Lower lobe of right lung (tissue), 2 donors: ENCODE data around the gene BOK. TPM values are rescaled to one million over a fixed set of nuclear protein-coding genes. Genes with fewer than 3 reads are reported as not detected.
A peak's percentile ranks its signal among the peaks of the same experiment; 100 is the strongest.

Source experiments
- ATAC-seq, 2 donors: fragments of 200-7000 bp; cut with Tn5 transposase; one replicate each; pipeline ENCODE4 v1.9.1; 2020 to 2022; ENCODE audit warnings: mild to moderate bottlenecking in 2 of 2, moderate library complexity in 2 of 2
- DNase-seq: peaks from one replicate; pipeline ENCODE4 v3.0.0-alpha.2; 2020
- H3K27ac ChIP-seq: fragments of 200-600 bp; one replicate; pipeline ENCODE4 v1.8.0; 2022
- H3K27me3 ChIP-seq: fragments of 200-600 bp; one replicate; pipeline ENCODE4 v1.8.0; 2022; ENCODE audit warnings: low read depth
- H3K36me3 ChIP-seq: fragments of 200-600 bp; one replicate; pipeline ENCODE4 v1.8.0; 2022; ENCODE audit warnings: mild to moderate bottlenecking
- H3K4me1 ChIP-seq: fragments of 200-600 bp; one replicate; pipeline ENCODE4 v1.8.0; 2022
- H3K4me3 ChIP-seq: fragments of 200-600 bp; one replicate; pipeline ENCODE4 v1.8.0; 2022; ENCODE audit warnings: mild to moderate bottlenecking
- H3K9me3 ChIP-seq: fragments of 200-600 bp; one replicate; pipeline ENCODE4 v1.8.0; 2022
- intact Hi-C: fragments of 100-400 bp; cut with DNase I; formaldehyde crosslinking; loops from one replicate; pipeline ENCODE4 v1.11.0; 2022
- total RNA-seq: library from RNA; stranded (reverse); fragmentation: NEBNext Ultra II Directional; extraction: Animal tissue kit (Norgen Biotek cat#: 25700); gene quantifications from one replicate; pipeline ENCODE4 v1.2.1, GENCODE V29; 2021
- TF ChIP-seq, protein P1 (sequence below): fragments of 200-600 bp; IDR thresholded peaks from one replicate; pipeline ENCODE4 v1.8.0; 2022; ENCODE audit warnings: antibody characterized with exemption, mild to moderate bottlenecking
- donor health status: DM: no; HTN: yes; CAD: no; lungs with severe emphysema.

BOK gene
- total RNA-seq, 1 donor from 2014 or later = 44.2 TPM

DNA sequence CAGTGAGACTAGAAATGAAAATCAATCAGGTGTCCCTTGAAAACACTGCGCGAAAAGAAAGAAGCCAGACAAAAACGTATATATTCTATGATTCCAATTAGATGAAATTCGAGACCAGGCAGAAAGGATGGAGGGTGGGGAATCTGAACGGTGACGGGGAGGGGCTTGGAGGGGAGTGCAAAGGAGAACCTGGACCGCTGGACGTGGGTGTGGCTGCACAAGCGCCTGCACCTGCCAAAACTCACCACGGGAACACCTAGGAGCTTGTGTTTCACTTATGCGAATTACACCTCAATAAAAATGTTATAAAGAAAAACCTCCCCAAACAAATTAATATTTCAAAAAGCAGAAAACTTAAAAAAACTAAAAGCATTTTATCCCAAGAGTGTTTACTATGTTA lies 56.5 kb downstream of the BOK start:
- Histone ChIP-seq H3K27ac (no peak overlapping the region), H3K4me1 (peaks cover 19% of the 10 kb centered on the region), H3K4me3 (no peak overlapping the region), H3K27me3 (no peaks in the 10 kb centered on the region), H3K9me3 (no peaks in the 10 kb centered on the region), H3K36me3 (peaks cover 5% of the 10 kb centered on the region)
- DNase-seq (no peak), ATAC-seq (no peak)
- TF ChIP-seq, protein P1, sequence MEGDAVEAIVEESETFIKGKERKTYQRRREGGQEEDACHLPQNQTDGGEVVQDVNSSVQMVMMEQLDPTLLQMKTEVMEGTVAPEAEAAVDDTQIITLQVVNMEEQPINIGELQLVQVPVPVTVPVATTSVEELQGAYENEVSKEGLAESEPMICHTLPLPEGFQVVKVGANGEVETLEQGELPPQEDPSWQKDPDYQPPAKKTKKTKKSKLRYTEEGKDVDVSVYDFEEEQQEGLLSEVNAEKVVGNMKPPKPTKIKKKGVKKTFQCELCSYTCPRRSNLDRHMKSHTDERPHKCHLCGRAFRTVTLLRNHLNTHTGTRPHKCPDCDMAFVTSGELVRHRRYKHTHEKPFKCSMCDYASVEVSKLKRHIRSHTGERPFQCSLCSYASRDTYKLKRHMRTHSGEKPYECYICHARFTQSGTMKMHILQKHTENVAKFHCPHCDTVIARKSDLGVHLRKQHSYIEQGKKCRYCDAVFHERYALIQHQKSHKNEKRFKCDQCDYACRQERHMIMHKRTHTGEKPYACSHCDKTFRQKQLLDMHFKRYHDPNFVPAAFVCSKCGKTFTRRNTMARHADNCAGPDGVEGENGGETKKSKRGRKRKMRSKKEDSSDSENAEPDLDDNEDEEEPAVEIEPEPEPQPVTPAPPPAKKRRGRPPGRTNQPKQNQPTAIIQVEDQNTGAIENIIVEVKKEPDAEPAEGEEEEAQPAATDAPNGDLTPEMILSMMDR = no peak
- intact Hi-C loops = no loop called here

DNA sequence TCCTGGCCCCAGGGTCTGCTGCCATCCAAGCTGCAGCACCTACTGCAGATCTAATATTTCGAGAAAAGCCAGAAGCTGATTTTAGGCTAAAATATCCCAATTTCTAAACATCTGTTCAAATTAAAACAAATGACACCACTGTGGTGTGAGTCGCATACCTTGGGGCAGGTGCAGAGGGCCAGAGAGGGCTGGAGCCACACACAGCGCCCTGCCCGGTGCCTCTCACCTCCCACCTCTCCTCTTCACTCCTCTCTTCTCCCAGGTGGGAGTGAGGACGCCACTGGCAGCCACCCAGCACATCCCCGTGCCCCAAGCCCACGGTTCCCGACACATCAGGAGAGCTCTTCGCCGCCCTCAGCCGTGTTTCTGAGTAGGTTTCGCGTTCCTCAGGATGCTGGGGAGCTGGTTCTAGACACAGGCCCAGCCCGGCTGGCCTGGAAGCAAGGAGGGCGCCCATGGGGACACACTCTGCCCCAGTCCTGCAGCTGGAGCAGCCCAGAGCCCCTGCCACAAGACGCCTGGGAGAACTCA lies 57.0 kb downstream of the BOK start:
- intact Hi-C loops = no loop called here
- H3K4me1 ChIP-seq = peaks cover 19% of the 10 kb centered on the region
- TF ChIP-seq, protein P1 = no peak
- no peak for ATAC-seq
- H3K9me3 ChIP-seq = no peaks in the 10 kb centered on the region
- H3K4me3 ChIP-seq = no peak overlapping the region
- H3K27me3 ChIP-seq = no peaks in the 10 kb centered on the region
- peaks cover 5% of the 10 kb centered on the region for H3K36me3 ChIP-seq
- H3K27ac ChIP-seq = no peak overlapping the region
- DNase-seq = no peak

- peak overlapping the region; percentile 47 for H3K4me3 ChIP-seq
- H3K36me3 ChIP-seq = peaks cover 5% of the 10 kb centered on the region
- intact Hi-C loops = no loop called here
- TF ChIP-seq, protein P1 = no peak
- ATAC-seq (peak; percentile 51 to 67), DNase-seq (no peak)
- peaks cover 19% of the 10 kb centered on the region for H3K4me1 ChIP-seq
- no peaks in the 10 kb centered on the region for H3K9me3 ChIP-seq
- no peaks in the 10 kb centered on the region for H3K27me3 ChIP-seq
- no peak overlapping the region for H3K27ac ChIP-seq
Measured at GRCh38 chr2:241616168-241617125, 57.9 kb downstream of the BOK start.

DNA sequence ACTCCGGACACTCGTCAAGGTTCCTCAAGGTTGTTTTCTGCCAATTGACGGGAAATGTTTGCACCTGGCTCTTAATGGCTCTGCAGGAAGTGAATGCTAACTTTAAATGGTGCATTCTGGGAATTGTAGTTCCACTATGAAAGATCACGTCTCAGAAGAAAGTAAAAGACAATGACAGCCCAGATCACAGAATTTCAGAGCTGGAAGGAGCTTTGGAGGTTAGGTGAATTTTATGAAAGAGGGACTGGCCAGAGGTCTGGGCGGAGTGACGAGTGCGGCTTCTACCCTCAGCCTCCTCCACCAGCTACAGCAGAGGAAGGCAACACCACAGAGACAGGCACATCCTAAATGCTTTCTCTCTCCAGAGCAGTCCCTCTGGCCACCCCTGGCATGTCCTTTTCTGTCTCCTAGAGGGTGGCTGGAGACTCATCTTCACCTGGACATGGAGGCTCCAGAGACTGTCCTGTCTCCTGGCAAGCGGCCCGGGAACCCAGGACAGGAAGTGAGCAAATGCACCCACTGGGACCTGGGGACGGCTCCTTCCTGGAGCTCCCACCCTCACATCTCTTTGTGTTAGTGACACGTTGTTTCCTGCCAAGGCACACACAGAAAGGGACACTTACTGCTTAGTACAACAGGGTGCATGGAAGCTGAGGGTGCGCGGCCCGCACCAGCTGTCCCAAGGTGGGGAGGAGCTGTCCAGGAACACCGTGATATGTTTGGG lies 59.0 kb downstream of the BOK start:
- intact Hi-C loops = no loop called here
- Histone ChIP-seq H3K27ac (peak overlapping the region; percentile 70), H3K9me3 (no peaks in the 10 kb centered on the region), H3K4me3 (peak overlapping the region; percentile 47), H3K27me3 (no peaks in the 10 kb centered on the region), H3K4me1 (peaks cover 17% of the 10 kb centered on the region), H3K36me3 (peaks cover 5% of the 10 kb centered on the region)
- TF ChIP-seq, protein P1 = no peak
- ATAC-seq (peak; percentile 52 to 83), DNase-seq (peak; percentile 61)

DNA sequence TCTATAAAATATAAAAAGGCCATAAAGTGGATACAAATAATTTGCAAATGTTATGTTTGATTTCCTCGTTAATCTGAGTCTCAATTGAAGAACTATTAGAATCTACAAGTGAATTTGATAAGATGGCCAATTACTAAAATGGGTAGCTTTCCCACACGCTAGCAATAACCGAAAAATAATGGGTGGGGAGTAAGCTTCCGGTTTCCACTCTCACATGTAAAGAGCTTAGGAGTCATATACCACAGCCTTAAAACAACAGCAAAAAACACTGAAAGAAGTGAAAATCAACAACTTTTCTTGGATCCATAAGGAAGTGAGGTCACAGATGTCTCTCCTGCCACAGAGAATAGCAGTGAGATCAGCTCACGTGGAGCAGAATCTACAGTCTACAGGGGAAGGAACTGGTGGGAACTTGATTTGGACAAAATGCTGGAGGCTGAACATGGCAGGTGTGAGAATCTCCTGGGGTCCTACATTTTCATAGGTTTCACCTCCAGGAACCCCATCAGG lies 59.8 kb downstream of the BOK start:
- Histone ChIP-seq H3K27me3 (no peaks in the 10 kb centered on the region), H3K4me3 (no peak overlapping the region), H3K4me1 (peaks cover 16% of the 10 kb centered on the region), H3K36me3 (peaks cover 5% of the 10 kb centered on the region), H3K27ac (peak overlapping the region; percentile 70), H3K9me3 (no peaks in the 10 kb centered on the region)
- TF ChIP-seq, protein P1 = no peak
- intact Hi-C loops = no loop called here
- DNase-seq (no peak), ATAC-seq (no peak)
